ENCODE measurements around the gene ENTR1. TPM values are rescaled to one million over a fixed set of nuclear protein-coding genes. Genes with fewer than 3 reads are reported as not detected.

ENTR1 gene
- total RNA-seq, 2 donors from 2014 or later: 25.3 to 43.1 TPM

GRCh38 chr9:136386018-136386417, 24.4 kb downstream of the ENTR1 start:
- ATAC-seq (ENCODE audit: insufficient number of reproducible peaks, low FRiP score, low read depth): no peak
- Histone ChIP-seq H3K9me3 (no peaks in the 10 kb centered on the region), H3K27me3 (replicated peaks; ENCODE audit: insufficient read depth) (no peaks in the 10 kb centered on the region), H3K4me3 (no peak overlapping the region), H3K27ac (no peak overlapping the region), H3K36me3 (peaks cover 39% of the 10 kb centered on the region), H3K4me1 (ENCODE audit: control insufficient read depth in 1 of 2, low read depth in 2 of 2) (no peaks in the 10 kb centered on the region)
- DNase-seq (ENCODE audit: low spot score): no peak
- TF ChIP-seq, protein P1, sequence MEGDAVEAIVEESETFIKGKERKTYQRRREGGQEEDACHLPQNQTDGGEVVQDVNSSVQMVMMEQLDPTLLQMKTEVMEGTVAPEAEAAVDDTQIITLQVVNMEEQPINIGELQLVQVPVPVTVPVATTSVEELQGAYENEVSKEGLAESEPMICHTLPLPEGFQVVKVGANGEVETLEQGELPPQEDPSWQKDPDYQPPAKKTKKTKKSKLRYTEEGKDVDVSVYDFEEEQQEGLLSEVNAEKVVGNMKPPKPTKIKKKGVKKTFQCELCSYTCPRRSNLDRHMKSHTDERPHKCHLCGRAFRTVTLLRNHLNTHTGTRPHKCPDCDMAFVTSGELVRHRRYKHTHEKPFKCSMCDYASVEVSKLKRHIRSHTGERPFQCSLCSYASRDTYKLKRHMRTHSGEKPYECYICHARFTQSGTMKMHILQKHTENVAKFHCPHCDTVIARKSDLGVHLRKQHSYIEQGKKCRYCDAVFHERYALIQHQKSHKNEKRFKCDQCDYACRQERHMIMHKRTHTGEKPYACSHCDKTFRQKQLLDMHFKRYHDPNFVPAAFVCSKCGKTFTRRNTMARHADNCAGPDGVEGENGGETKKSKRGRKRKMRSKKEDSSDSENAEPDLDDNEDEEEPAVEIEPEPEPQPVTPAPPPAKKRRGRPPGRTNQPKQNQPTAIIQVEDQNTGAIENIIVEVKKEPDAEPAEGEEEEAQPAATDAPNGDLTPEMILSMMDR (IDR thresholded peaks at IDR 0.05): no peak

- H3K4me3 ChIP-seq: no peak overlapping the region
- TF ChIP-seq, protein P1 (IDR thresholded peaks at IDR 0.05): no peak
- ATAC-seq (ENCODE audit: insufficient number of reproducible peaks, low FRiP score, low read depth) (no peak), DNase-seq (ENCODE audit: low spot score) (no peak)
- peaks cover 40% of the 10 kb centered on the region for H3K36me3 ChIP-seq
- H3K4me1 ChIP-seq (ENCODE audit: control insufficient read depth in 1 of 2, low read depth in 2 of 2): no peaks in the 10 kb centered on the region
- no peaks in the 10 kb centered on the region for H3K27me3 ChIP-seq (replicated peaks; ENCODE audit: insufficient read depth)
- no peaks in the 10 kb centered on the region for H3K9me3 ChIP-seq
- H3K27ac ChIP-seq: no peak overlapping the region
Measured at GRCh38 chr9:136385015-136385414, 25.4 kb downstream of the ENTR1 start.

- no peaks in the 10 kb centered on the region for H3K4me1 ChIP-seq (ENCODE audit: control insufficient read depth in 1 of 2, low read depth in 2 of 2)
- ATAC-seq (ENCODE audit: insufficient number of reproducible peaks, low FRiP score, low read depth) (no peak), DNase-seq (ENCODE audit: low spot score) (no peak)
- TF ChIP-seq, protein P1 (IDR thresholded peaks at IDR 0.05): no peak
- no peaks in the 10 kb centered on the region for H3K9me3 ChIP-seq
- peaks cover 30% of the 10 kb centered on the region for H3K36me3 ChIP-seq
- H3K27ac ChIP-seq: no peak overlapping the region
- H3K27me3 ChIP-seq (replicated peaks; ENCODE audit: insufficient read depth): no peaks in the 10 kb centered on the region
- no peak overlapping the region for H3K4me3 ChIP-seq
Measured at GRCh38 chr9:136383436-136383835, 27.0 kb downstream of the ENTR1 start.

DNA sequence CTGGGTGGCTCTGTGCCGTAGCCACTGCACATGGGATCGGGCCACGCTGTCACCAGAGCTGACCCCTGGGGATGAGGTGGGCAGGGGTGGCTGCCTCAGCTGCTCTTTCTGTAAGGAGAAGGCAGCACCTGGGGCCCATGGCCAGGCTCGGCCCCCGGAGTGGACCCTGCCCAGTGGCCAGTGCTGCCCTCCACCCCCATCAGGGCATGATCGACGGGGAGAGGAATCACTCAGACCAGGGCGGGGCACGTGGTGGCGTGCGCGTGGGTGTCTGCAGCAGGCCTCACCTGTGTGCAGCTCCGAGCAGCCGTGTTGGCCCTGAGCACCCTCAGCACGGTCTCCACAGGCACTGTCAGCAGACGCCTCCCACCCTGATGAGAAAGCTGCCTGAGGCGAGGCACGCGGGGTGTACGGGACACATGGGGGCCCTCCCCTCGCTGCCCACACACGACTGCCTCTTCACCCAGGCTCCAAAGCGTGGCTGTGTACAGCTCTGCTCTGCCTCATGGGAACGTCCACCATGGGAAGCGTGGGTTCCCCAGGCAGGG, 28.4 kb downstream of the ENTR1 start:
- H3K4me3 ChIP-seq: no peak overlapping the region
- TF ChIP-seq, protein P1 (IDR thresholded peaks at IDR 0.05): no peak
- H3K27me3 ChIP-seq (replicated peaks; ENCODE audit: insufficient read depth): no peaks in the 10 kb centered on the region
- no peak for ATAC-seq (ENCODE audit: insufficient number of reproducible peaks, low FRiP score, low read depth)
- no peak overlapping the region for H3K27ac ChIP-seq
- no peaks in the 10 kb centered on the region for H3K9me3 ChIP-seq
- no peak for DNase-seq (ENCODE audit: low spot score)
- peaks cover 21% of the 10 kb centered on the region for H3K36me3 ChIP-seq
- no peaks in the 10 kb centered on the region for H3K4me1 ChIP-seq (ENCODE audit: control insufficient read depth in 1 of 2, low read depth in 2 of 2)

DNA sequence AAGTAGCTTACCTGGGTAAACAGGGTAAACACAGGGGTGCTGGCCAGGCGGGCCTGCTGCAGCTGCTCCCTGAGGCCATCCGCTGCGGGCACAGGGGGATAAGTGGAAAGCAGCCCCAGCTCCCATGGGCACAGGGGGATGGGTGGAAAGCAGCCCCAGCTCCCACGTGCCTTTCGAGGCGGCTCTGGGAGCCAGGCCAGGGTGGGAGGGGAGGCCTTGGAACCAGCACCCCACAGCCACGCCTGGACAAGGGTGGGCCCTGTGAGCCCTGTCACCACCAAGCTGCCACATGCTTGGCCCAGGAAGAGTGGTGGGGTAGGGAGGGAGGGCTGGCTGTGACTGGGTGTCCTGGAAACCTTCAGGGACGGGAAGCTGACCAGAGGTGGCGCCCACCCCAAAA, 29.1 kb downstream of the ENTR1 start:
- ATAC-seq (ENCODE audit: insufficient number of reproducible peaks, low FRiP score, low read depth) (no peak), DNase-seq (ENCODE audit: low spot score) (no peak)
- H3K9me3 ChIP-seq: no peaks in the 10 kb centered on the region
- no peaks in the 10 kb centered on the region for H3K27me3 ChIP-seq (replicated peaks; ENCODE audit: insufficient read depth)
- H3K4me1 ChIP-seq (ENCODE audit: control insufficient read depth in 1 of 2, low read depth in 2 of 2): no peaks in the 10 kb centered on the region
- peaks cover 17% of the 10 kb centered on the region for H3K36me3 ChIP-seq
- H3K27ac ChIP-seq: no peak overlapping the region
- TF ChIP-seq, protein P1 (IDR thresholded peaks at IDR 0.05): no peak
- H3K4me3 ChIP-seq: no peak overlapping the region

Measured in thoracic aorta (tissue), 2 donors.